Neural cell (in vitro differentiated cells): ENCODE data around the gene OCIAD2. TPM values are rescaled to one million over a fixed set of nuclear protein-coding genes. Genes with fewer than 3 reads are reported as not detected.

Source experiments
- H2AFZ ChIP-seq: fragments of 200-600, 300-800 bp; sonication (generic), shearing (Covaris generic); 2 replicates; pipeline ENCODE4 v1.6.0; 2014; ENCODE audit warnings: low read depth, mild to moderate bottlenecking, antibody characterized with exemption, low read length, moderate library complexity
- H3F3A ChIP-seq: fragments of 200-600 bp; shearing (Covaris generic); 2 replicates; pipeline ENCODE4 v1.6.1; 2016; ENCODE audit warnings: mild to moderate bottlenecking, moderate library complexity, mixed read lengths, antibody characterized with exemption, low read length; ENCODE audit not compliant: insufficient read depth, poor library complexity, severe bottlenecking
- H3K27ac ChIP-seq: fragments of 200-600, 300-800 bp; sonication (generic), shearing (Covaris generic); 2 replicates; pipeline ENCODE4 v1.5.1; 2014; ENCODE audit warnings: mild to moderate bottlenecking, low read length, moderate library complexity
- H3K27me3 ChIP-seq: fragments of 300-800, 200-600 bp; sonication (generic), shearing (Covaris generic); 2 replicates; pipeline ENCODE4 v1.6.0; 2014; ENCODE audit warnings: mild to moderate bottlenecking, low read depth, low read length, moderate library complexity; ENCODE audit not compliant: insufficient read depth
- H3K36me3 ChIP-seq: fragments of 300-800, 200-600 bp; sonication (generic), shearing (Covaris generic); 2 replicates; pipeline ENCODE4 v1.5.1; 2014; ENCODE audit warnings: mild to moderate bottlenecking, antibody characterized with exemption, low read length, moderate library complexity; ENCODE audit not compliant: insufficient read depth
- H3K4me2 ChIP-seq: fragments of 300-800, 200-600 bp; sonication (generic), shearing (Covaris generic); 2 replicates; pipeline ENCODE4 v1.6.0; 2014; ENCODE audit warnings: mild to moderate bottlenecking, low read length
- H3K4me3 ChIP-seq: fragments of 300-800, 200-600 bp; sonication (generic), shearing (Covaris generic); 2 replicates; pipeline ENCODE4 v1.5.1; 2014; ENCODE audit warnings: mild to moderate bottlenecking, low read length, moderate library complexity
- H3K79me2 ChIP-seq: fragments of 200-600 bp; shearing (Covaris generic); replicated peaks from 2 replicates; pipeline ENCODE4 v1.6.0; 2014; ENCODE audit warnings: mild to moderate bottlenecking, low read length, moderate library complexity; ENCODE audit not compliant: insufficient read depth
- H3K9ac ChIP-seq: fragments of 300-800, 200-600 bp; sonication (generic), shearing (Covaris generic); 2 replicates; pipeline ENCODE4 v1.6.1; 2016; ENCODE audit warnings: mild to moderate bottlenecking, low read length, mixed read lengths
- H3K9me2 ChIP-seq: fragments of 200-600 bp; shearing (Covaris generic); 2 replicates; pipeline ENCODE4 v1.6.1; 2016; ENCODE audit warnings: mild to moderate bottlenecking, low read length, mixed read lengths; ENCODE audit not compliant: insufficient read depth
- H3K9me3 ChIP-seq: fragments of 200-600, 300-800 bp; sonication (generic), shearing (Covaris generic); 2 replicates; pipeline ENCODE4 v1.6.1; 2016; ENCODE audit warnings: mild to moderate bottlenecking, mixed run types, low read length, moderate library complexity, mixed read lengths
- H4K20me1 ChIP-seq: fragments of 200-600 bp; shearing (Covaris generic); 2 replicates; pipeline ENCODE4 v1.6.1; 2016; ENCODE audit warnings: mild to moderate bottlenecking, mixed run types; ENCODE audit not compliant: insufficient read depth
- CTCF ChIP-seq: fragments of 450-650 bp; IDR thresholded peaks from 2 replicates; pipeline ENCODE4 v1.5.1; 2014; ENCODE audit warnings: antibody characterized with exemption, mild to moderate bottlenecking, moderate library complexity; ENCODE audit not compliant: poor library complexity, severe bottlenecking
- EP300 ChIP-seq: fragments of 450-650 bp; conservative IDR thresholded peaks from 2 replicates; pipeline ENCODE4 v1.6.1; 2014; ENCODE audit warnings: antibody characterized with exemption, mild to moderate bottlenecking, moderate library complexity; ENCODE audit not compliant: poor library complexity, severe bottlenecking
- EZH2 ChIP-seq: fragments of 200-600, 300-800 bp; shearing (Covaris generic), sonication (generic); IDR thresholded peaks from 2 replicates; pipeline ENCODE4 v1.6.1; 2014; ENCODE audit warnings: antibody characterized with exemption, low read length, borderline replicate concordance, mild to moderate bottlenecking; ENCODE audit not compliant: insufficient read depth, poor library complexity, severe bottlenecking
- MXI1 ChIP-seq: fragments of 450-650 bp; conservative IDR thresholded peaks from 2 replicates; pipeline ENCODE4 v1.6.1; 2014; ENCODE audit warnings: antibody characterized with exemption, mild to moderate bottlenecking; ENCODE audit not compliant: poor library complexity, severe bottlenecking
- POLR2AphosphoS5 ChIP-seq: IDR thresholded peaks from 2 replicates; pipeline ENCODE4 v1.6.1; 2012
- RAD21 ChIP-seq: fragments of 450-650 bp; conservative IDR thresholded peaks from 2 replicates; pipeline ENCODE4 v1.6.1; 2014; ENCODE audit warnings: antibody characterized with exemption, mild to moderate bottlenecking, moderate library complexity
- REST ChIP-seq: IDR thresholded peaks from 2 replicates; pipeline ENCODE4 v1.6.1; 2012; ENCODE audit warnings: borderline replicate concordance
- SMC3 ChIP-seq: fragments of 450-650 bp; conservative IDR thresholded peaks from 2 replicates; pipeline ENCODE4 v1.6.1; 2014; ENCODE audit warnings: antibody characterized with exemption, mild to moderate bottlenecking, moderate library complexity; ENCODE audit not compliant: poor library complexity
- TAF1 ChIP-seq: IDR thresholded peaks from 2 replicates; pipeline ENCODE4 v1.6.1; 2012; ENCODE audit warnings: low read depth
- polyA plus RNA-seq: library from polyadenylated mRNA; depleted of rRNA; stranded (reverse); fragments of >200 nt; gene quantifications from 2 replicates; pipeline ENCODE4 v1.2.3, GENCODE V29; 2014

Gene OCIAD2
- polyA plus RNA-seq, 1 donor from 2014 or later: 67.2 TPM

GRCh38 chr4:48949518-48950219, 43.1 kb upstream of the OCIAD2 start:
- Histone ChIP-seq H3K9me3 (no peaks in the 10 kb centered on the region), H3F3A (no peaks in the 10 kb centered on the region), H3K4me3 (no peak overlapping the region), H2AFZ (no peak overlapping the region), H3K36me3 (no peaks in the 10 kb centered on the region), H3K27me3 (no peaks in the 10 kb centered on the region), H3K79me2 (no peaks in the 10 kb centered on the region), H3K4me2 (no peak overlapping the region), H3K9ac (no peak overlapping the region), H3K9me2 (no peaks in the 10 kb centered on the region), H4K20me1 (no peaks in the 10 kb centered on the region), H3K27ac (no peak overlapping the region)
- no peak for TF ChIP-seq TAF1
- no peak for TF ChIP-seq EP300
- no peak for TF ChIP-seq RAD21
- no peak for TF ChIP-seq EZH2
- no peak for TF ChIP-seq MXI1
- TF ChIP-seq REST: no peak
- no peak for TF ChIP-seq SMC3
- no peak for TF ChIP-seq CTCF
- no peak for TF ChIP-seq POLR2AphosphoS5

GRCh38 chr4:48949086-48949485, 42.5 kb upstream of the OCIAD2 start:
- H3K4me2 ChIP-seq: no peak overlapping the region
- no peaks in the 10 kb centered on the region for H3K9me3 ChIP-seq
- H3K36me3 ChIP-seq: no peaks in the 10 kb centered on the region
- no peaks in the 10 kb centered on the region for H4K20me1 ChIP-seq
- H3K9me2 ChIP-seq: no peaks in the 10 kb centered on the region
- H3F3A ChIP-seq: no peaks in the 10 kb centered on the region
- no peak overlapping the region for H3K9ac ChIP-seq
- TF ChIP-seq CTCF: no peak
- no peak for TF ChIP-seq MXI1
- no peak for TF ChIP-seq EP300
- TF ChIP-seq POLR2AphosphoS5: no peak
- no peaks in the 10 kb centered on the region for H3K79me2 ChIP-seq
- H3K27me3 ChIP-seq: no peaks in the 10 kb centered on the region
- no peak overlapping the region for H3K4me3 ChIP-seq
- no peak overlapping the region for H2AFZ ChIP-seq
- no peak overlapping the region for H3K27ac ChIP-seq
